DMS53 treated with DMSO at 0.1 percent for 48 hours (cell line): ENCODE measurements around the gene HNRNPM.
"Not testable (repeated sequence)": the region's sequence is repeated elsewhere in the genome, so short reads cannot be mapped to it uniquely, and the experiment has no call there.

Experiments used
- DNase-seq: peaks from one replicate; lab custom pipeline; 2025; ENCODE audit not compliant: unreplicated experiment; lab: John Stamatoyannopoulos, UW

HNRNPM gene, protein sequence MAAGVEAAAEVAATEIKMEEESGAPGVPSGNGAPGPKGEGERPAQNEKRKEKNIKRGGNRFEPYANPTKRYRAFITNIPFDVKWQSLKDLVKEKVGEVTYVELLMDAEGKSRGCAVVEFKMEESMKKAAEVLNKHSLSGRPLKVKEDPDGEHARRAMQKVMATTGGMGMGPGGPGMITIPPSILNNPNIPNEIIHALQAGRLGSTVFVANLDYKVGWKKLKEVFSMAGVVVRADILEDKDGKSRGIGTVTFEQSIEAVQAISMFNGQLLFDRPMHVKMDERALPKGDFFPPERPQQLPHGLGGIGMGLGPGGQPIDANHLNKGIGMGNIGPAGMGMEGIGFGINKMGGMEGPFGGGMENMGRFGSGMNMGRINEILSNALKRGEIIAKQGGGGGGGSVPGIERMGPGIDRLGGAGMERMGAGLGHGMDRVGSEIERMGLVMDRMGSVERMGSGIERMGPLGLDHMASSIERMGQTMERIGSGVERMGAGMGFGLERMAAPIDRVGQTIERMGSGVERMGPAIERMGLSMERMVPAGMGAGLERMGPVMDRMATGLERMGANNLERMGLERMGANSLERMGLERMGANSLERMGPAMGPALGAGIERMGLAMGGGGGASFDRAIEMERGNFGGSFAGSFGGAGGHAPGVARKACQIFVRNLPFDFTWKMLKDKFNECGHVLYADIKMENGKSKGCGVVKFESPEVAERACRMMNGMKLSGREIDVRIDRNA

DNA sequence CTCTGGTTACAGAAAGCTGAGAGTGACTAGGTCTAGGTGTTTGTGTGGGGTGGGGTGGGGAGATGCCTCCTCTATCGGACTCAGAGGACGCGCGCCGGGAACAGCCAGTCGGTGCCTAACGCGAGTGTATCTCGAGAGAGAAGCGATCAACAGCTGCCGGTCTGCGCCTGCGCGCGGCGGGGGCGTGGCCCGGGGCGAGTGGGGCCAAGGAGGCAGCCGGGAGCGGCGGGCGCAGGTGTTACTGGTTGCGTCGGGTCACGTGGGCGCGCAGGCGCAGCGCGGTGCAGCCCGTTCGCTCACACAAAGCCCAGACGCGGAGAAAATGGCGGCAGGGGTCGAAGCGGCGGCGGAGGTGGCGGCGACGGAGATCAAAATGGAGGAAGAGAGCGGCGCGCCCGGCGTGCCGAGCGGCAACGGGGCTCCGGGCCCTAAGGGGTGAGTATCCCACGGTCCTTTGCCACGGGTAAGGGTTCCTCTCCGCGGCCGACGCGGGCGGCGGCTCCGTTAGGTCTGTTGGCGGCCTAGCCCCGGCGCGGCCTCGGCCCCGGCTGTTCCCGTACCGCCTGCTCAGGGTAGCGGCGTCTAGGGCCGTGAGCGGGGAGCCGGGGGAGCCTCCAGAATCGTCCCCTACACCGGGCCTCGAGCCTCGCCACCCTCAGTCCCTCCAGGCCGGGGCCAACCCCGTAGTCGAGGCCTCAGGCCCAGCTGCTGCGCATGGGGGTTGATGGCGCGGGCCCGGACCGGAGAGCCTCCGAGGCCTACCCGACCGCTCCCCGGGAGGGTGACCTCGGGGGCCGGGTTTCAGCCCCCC, at the start of gene HNRNPM:
TSS of gene HNRNPM (plus strand) at position 299 of the 811 bp plus-strand sequence. CDS start at position 323, 24 bp downstream.
- peak; percentile 90 for DNase-seq

DNA sequence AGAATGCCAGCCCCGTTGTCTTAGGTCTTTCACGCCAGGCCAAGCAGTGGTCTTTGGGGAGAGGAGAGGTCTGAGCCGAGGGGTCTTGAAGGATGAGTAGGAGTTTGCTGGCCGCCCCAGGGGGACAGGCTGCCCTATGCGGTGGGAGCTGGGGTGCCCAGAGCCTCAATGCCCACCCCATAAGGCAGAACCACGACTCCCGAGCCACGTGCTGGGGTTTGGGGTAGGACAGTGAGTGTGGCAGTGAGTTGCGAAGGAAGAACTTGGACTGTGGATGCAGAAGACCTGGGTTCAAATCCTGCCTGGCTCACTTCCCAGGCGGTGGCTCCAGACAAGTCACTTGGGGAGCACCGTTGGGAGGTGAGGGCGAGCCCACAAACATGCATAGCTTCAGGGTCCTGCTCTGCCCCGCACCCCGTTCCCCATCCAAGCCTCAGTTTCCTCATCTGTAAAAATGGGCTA, 49.1 kb upstream of the HNRNPM start:
- DNase-seq, result no peak

DNA sequence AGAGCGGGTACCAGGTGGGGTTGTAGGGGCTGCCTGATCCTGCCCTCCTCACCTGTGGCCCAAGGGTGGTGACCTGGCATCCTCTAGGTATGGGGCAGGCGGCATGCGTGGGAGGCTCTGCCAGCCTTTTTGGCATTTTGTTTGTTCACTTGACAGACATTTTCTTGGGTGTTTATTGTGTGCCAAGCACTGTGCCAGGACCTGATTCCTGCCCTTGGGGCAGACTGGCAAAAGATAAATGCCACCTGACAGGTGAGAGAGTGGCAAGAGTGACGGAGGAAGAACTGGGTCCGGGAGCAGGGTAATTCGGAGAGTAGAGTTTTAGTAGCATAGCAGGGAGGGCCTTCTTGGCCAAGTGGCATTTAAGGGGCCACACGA, 48.6 kb upstream of the HNRNPM start:
- DNase-seq, result no peak

DNA sequence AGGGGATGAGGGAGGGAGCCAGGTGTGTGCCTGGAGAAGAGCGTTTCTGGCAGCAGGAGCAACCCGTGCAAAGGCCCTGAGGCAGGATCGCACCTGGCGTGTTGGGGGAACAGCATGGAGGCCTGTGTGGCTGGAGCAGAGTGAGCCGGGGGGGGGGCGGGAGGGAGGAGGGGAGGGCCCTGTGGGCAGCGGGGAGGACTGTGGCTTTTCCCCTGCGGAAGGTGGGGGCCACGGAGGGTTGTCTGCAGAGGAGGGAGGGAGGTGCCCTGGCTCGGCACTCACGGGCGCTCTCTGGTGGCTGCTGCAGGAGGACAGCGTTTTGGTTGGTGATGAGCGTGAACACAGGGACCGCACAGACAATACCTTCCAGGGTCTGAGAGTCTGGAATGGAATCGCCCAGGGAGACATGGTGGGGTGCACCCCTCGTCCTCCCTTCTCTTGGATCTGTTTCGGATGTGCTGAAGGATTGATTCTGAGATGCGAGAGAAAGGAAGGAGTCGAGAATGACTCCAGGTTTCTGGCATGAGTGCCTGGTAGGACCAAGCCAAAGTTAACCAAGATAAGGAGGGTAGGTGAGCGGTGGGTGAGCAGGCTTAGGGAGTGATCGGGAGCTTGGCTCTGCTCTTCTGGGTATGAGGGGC, 48.1 kb upstream of the HNRNPM start:
- DNase-seq, result no peak

DNA sequence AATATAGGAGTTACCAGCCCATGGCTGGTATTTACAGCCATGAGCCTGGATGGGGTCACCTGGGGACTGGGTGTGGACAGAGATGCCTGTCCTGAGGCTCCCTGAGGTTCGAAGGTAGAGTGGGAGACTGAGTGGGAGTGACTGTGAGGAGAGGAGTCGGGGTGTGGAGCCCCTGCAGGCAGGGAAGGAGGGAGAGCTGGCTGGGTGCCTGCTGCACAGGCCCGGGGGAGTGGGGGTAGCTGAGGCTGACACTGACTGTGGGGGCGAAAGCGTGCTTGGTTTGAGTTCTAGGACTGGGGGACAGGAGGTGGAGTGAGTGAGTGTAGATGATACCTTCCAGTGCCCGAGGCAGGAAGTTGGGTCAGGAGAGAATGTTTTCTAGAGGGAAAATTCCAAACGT, 47.5 kb upstream of the HNRNPM start:
- DNase-seq, result no peak

DNA sequence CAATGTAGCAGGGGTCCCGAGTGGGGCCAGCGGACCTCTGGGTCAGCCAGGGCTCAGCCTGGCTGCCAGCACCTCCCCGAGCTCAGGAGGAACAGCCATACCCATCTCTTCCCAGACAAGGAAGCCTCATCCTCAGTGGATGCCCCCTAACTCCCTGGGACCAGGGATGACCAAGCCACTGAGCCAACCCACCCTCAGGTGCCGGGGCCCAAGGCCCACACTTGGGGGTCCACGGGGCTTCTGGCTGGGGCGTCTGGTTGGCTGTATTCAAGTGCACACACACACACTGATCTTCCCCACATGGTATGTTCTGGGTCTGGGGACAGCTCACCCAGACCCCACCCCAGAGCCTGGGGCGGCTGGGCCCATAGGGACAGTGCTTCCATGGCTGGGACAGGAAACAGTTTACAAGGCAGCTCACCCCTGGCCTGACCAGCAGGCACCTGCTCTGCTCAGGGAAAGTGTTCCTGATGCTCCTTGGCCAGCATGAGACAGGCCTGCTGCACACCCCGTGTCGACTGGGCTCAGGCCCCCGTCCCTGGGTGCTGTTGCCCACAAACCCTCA, 46.9 kb upstream of the HNRNPM start:
- DNase-seq, result no peak

DNA sequence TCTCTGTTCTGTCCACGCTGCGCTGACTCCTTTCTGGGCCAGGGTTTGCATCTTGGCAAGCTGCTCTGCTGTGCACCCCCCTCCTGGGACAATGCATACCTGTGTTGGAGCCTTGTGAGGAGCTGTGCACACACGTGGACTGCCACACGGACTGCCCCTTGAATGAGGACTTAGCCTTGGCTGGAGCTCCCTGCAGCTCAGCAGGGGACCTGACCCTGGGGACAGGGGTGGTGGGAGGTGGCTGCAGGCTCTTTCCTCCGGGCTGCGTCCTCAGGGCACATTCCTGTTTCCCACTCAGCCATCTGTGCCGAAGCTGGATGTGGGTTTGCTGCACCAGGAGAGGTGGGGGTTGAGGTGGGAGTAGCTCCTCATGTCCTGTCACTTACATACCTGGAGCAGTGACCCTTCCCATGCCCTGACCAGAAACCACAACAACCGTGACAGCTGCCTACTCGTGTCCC, 46.4 kb upstream of the HNRNPM start:
- no peak for DNase-seq

DNA sequence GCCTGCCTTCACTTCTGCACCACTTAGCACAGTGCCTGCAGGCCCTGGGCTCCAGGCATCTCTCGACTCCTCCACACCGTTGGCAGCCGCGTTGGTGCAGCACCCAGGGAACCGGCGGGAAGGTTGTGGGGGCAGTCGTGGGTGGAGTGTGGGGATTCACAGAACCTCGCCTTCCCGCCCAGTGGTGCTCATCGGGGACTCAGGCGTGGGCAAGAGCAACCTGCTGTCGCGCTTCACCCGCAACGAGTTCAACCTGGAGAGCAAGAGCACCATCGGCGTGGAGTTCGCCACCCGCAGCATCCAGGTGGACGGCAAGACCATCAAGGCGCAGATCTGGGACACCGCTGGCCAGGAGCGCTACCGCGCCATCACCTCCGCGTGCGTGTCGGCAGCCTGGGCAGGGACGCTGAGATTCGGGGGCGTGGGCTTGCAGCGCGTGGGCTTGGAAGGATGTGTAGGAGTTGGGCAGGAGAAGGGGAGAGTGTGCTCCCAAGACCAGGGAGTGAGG, 45.0 kb upstream of the HNRNPM start:
- no peak for DNase-seq

DNA sequence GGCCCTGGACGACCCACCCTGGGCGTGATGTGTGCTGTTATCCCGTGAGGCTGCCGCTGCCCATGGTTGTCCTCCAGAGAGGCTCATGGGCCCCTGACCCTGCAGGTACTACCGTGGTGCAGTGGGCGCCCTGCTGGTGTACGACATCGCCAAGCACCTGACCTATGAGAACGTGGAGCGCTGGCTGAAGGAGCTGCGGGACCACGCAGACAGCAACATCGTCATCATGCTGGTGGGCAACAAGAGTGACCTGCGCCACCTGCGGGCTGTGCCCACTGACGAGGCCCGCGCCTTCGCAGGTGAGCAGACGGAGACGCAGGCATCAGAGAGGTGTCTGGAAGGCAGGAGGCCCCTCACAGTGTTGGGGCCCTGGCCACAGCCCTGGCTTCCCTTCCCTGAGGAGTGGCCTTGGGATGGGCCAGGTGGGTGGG, 42.8 kb upstream of the HNRNPM start:
- DNase-seq, result no peak

DNA sequence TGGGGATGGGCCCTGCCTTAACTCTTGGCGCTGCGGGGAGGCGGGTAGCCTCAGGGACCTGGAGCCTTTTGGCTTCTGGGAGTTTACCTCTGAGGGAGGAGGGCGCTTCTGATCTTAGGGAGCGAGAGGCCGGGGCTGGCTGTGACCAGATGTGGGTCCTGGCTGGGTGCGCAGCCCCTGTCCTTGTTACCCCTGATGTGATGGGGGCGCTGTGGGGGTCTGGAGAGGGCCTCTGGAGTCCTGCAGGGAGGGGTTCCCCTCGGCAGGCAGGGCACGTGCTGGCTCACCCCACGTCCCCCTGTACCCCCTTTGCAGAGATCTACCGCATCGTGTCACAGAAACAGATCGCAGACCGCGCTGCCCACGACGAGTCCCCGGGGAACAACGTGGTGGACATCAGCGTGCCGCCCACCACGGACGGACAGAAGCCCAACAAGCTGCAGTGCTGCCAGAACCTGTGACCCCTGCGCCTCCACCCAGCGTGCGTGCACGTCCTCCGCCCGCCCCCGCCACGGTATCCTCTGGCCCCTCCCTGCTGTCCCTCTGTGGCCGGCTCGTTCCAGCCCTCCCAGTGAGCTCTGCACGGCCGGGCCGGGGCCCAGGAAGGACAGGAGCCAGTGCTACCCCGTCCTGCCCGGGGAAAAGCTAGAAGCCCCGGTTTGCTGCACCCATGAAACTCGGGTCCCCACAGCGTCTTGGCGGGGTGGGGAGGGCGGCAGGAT, 41.5 kb upstream of the HNRNPM start:
- no peak for DNase-seq

DNA sequence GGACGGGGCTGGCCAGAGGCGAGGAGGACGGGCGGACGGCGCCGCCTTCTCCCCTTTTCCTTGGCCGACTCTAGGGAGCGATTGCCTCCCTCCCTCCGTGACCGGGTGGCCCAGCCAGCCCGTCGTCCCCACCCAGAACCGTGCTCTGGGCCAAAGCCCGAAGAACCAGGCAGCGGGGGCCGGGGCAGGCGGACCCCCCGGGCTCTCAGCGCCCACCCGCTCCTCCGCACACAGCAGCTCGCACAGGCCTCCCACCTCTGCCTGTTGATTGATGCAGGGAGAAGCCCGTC, 41.0 kb upstream of the HNRNPM start:
- DNase-seq, result no peak

DNA sequence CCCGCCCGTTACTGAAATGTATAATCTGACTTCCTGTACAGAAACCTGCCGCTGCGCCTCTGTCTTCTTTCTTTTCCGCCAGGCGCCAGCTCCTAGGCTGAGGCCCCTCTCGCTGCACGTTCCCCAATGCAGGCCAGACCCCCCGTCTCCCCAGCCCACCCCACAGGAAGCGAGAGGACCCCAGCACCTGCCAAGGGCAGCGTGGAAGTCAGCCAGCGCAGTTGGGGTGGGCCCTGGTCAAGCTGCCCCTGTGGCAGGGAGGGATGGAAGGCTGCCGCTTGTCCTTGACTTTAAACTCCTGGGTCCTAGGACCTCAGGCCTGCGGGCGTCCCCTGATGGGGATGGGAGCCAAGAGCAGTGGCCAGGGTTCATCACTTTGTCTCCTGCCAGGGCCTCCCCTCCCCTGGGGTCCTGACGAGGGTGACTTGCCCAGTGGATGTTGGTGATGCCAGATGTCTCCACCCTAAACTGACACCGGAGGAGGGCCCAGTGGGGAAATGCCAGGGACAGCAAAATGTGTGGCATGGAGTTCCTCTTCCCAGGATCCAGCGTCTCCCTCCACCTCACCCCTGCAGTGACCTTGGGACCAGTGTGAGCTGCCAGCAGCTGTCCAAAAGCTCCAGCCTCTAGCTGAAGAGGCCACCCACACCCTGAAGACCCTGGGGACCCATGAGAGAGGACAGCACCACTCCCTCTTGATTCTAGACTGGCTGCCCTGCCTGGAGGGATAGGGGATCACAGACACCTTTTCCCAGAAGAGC, 40.2 kb upstream of the HNRNPM start:
- no peak for DNase-seq

DNA sequence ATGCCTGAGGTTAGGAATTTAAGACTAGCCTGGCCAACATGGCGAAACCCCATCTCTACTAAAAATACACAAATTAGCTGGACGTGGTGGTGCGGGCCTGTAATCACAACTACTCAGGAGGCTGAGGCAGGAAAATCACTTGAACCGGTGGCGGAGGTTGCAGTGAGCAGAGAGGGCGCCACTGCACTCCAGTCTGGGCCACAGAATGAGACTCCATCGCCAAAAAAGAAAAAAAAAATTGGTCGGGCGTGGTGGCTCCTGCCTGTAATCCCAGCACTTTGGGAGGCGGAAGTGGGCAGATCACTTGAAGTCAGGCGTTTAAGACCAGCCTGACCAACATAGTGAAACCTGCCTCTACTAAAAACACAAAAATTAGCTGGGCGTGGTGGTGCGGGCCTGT, 34.1 kb upstream of the HNRNPM start:
- not testable (repeated sequence) for DNase-seq

DNA sequence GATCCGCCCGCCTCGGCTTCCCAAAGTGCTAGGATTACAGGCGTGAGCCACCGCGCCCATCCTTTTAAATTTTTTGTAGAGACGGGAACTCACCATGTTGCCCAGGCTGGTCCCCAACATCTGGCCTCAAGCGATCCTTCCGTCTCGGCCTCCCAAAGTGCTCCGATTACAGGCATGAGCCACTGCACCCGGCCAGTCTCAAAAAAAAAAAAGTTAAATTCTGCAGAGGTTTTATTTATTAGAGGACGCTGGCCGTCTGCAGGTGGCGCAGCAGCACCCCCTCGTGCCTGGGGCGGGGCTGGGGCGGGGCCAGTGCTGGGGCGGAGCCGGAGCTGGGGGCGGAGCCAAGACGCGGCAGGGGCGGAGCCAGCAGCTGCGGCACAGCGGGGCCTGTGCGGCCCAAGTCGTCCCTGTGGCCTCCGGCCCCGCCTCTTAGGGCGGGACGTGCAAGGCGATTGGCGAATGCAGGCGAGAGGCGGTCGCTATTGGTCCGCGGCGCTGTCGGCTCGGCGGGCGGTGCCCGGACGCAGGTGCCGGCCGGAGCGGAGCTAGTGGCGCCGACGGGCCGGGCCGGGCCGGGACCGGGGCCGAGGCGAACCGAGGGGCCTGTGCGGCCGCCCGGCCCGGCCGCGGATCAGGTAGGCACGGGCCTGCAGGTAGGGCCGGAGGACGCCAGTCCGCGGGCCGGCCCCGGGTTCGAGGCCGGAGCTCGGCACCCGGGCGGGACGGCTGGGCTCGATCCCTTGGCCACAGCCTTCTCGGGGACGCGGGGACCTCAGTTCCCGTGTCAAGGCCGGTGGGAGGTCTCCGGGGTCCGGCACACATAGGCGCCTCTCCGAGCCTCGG, 31.8 kb upstream of the HNRNPM start, which contains the start of gene MARCHF2:
TSS of gene MARCHF2 (plus strand) at position 523 of the 846 bp plus-strand sequence. CDS start 8,536 bp downstream, outside the sequence.
- DNase-seq, result peak; percentile 69

DNA sequence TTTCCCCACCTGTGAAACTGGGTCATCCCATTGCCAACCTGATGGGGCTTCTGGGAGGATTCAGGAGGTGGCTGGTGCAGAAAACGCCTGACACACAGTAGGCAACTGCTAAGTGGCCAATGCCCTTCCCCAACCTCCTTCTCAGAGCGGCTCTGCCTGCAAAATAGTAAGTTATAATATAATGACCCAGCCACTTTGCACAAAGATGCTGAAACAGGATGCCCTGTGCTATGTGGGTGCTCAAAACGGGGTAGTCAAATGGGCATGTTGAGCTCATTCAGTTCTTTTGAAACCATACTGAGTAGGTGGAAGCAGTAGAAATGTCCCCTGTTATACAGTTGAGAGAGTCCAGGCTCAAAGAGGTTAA, 31.2 kb upstream of the HNRNPM start:
- no peak for DNase-seq

DNA sequence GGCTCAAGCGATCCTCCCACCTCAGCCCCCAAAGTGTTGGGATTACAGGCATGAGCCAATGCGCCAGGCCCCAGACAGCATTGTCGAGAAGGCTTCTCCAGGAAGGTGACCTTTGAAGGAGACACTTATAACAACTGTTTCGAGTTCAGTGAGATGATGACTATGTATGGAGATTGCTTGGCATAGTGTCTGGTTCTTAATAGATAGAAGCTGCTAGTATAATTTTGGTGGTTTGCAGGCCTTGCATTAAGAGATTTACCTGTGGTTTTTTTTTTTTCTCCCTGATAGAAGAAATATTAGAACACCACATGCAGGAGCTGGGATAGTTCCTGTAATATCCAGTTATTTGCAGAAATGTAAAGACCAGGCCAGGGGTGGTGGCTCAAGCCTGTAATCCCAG, 28.0 kb upstream of the HNRNPM start:
- no peak for DNase-seq

DNA sequence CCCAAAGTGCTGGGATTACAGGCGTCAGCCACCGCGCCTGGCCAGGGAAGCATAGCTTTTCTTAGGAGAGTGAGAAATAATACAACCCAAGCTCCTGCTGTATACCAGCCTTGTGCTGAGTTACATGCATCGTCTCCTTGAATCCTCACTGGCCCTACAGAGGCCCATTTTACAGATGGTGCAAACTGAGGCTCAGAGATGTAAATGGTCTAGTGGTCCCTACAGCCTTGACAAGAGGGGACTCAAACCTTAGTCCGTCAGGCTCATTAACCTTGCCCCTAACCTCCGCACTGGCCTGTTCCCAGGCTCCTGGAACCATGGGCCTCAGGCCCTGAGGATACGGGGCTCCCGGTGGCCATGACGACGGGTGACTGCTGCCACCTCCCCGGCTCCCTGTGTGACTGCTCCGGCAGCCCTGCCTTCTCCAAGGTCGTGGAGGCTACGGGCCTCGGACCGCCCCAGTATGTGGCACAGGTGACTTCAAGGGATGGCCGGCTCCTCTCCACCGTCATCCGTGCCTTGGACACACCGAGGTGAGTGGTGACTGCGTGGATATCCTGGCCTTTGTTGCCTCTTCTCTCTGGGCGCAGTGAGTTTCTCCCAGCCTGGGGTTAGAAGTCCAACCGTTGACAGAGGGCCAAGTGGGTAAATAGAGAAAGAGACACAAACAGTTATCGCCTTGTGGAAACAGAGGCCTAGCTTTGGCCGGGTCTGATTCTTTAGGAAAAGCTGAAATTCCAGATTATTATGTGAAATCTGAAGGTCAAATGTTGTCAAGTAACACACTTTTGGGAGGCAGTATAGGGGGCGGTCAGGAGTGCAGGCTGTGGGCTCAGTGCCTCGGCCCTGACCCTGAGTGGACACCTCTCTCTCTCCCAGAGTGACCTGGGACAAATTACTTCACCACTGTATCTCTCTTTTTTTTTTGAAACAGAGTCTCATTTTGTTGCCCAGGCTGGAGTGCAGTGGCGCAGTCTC, 23.0 kb upstream of the HNRNPM start:
- no peak for DNase-seq
